Kidney (tissue), 14 donors: Measurements from ENCODE around the gene NDUFS2. TPM values are rescaled to one million over a fixed set of nuclear protein-coding genes. Genes with fewer than 3 reads are reported as not detected.

ENCODE experiments used
- DNase-seq, 5 donors: peaks; one replicate each; pipeline ENCODE4 v3.0.0-alpha.2; 2013 to 2020
- FAIRE-seq: peaks from 2 replicates; lab custom pipeline; 2012; peaks lifted over from hg19 to GRCh38; lab: Jason Lieb, UNC
- H3K27ac ChIP-seq, 2 donors: one replicate each; pipeline ENCODE4 v1.7.0; 2013; ENCODE audit warnings: low read depth in 2 of 2, low read length in 2 of 2, inconsistent platforms in 1 of 2
- H3K27me3 ChIP-seq: one replicate; pipeline ENCODE4 v1.7.1; 2013; ENCODE audit warnings: low read length, inconsistent platforms; ENCODE audit not compliant: control insufficient read depth, insufficient read depth
- H3K36me3 ChIP-seq, 3 donors: one replicate each; pipeline versions ENCODE4 v1.7.0 to v1.7.1; 2013; ENCODE audit warnings: low read length in 3 of 3, control low read depth in 1 of 3, inconsistent platforms in 1 of 3; ENCODE audit not compliant: insufficient read depth in 3 of 3, control insufficient read depth in 2 of 3
- H3K4me1 ChIP-seq, 3 donors: one replicate each; pipeline versions ENCODE4 v1.7.0 to v1.7.1; 2013; ENCODE audit warnings: low read length in 3 of 3, inconsistent platforms in 1 of 3, low read depth in 1 of 3; ENCODE audit not compliant: control insufficient read depth in 2 of 3, insufficient read depth in 2 of 3
- H3K4me3 ChIP-seq, 3 donors: one replicate each; pipeline versions ENCODE4 v1.7.0 to v1.8.1; 2013; ENCODE audit warnings: low read length in 3 of 3, control low read depth in 1 of 3, inconsistent platforms in 1 of 3
- H3K9ac ChIP-seq, 3 donors: one replicate each; pipeline versions ENCODE4 v1.7.0 to v1.7.1; 2013; ENCODE audit warnings: low read length in 3 of 3, control low read depth in 1 of 3, inconsistent platforms in 1 of 3
- H3K9me3 ChIP-seq, 3 donors: one replicate each; pipeline versions ENCODE4 v1.7.0 to v1.7.1; 2013; ENCODE audit warnings: low read length in 3 of 3, control low read depth in 1 of 3, inconsistent platforms in 1 of 3; ENCODE audit not compliant: control insufficient read depth in 2 of 3, insufficient read depth in 1 of 3
- CTCF ChIP-seq: IDR thresholded peaks from 3 replicates; pipeline ENCODE4 v1.5.1; 2012; ENCODE audit warnings: mild to moderate bottlenecking, moderate library complexity, borderline replicate concordance; ENCODE audit not compliant: insufficient read depth; ENCODE audit errors: extremely low read depth
- intact Hi-C: fragments of 100-400 bp; cut with DNase I; formaldehyde crosslinking; loops from one replicate; pipeline ENCODE4 v1.11.1; 2022
- polyA plus RNA-seq: library from polyadenylated mRNA; stranded (reverse); fragments of 350-450 nt; fragmentation: Illumina TruSeq; extraction: RNeasy Lipid Tissue Mini Kit (QIAGEN cat#74804); gene quantifications from one replicate; pipeline ENCODE4 v1.2.3, GENCODE V29; 2014; ENCODE audit warnings: low read depth, low replicate concordance; ENCODE audit not compliant: insufficient read depth
- total RNA-seq: library from RNA; stranded (reverse); fragmentation: NEBNext Ultra II Directional; extraction: Animal tissue kit (Norgen Biotek cat#: 25700); gene quantifications from one replicate; pipeline ENCODE4 v1.2.1, GENCODE V29; 2021
- donor health status: control.
- donor health status: control.
- donor health status: control.
- donor health status: control.
- donor health status: control.
- donor health status: DM: yes; HTN: yes; CAD: no.
- donor health status: Normal renal cell carcinoma (clear cell type).

NDUFS2 gene
- total and polyA plus RNA-seq, 2 donors from 2014 or later = 92.7 to 197 TPM

DNA sequence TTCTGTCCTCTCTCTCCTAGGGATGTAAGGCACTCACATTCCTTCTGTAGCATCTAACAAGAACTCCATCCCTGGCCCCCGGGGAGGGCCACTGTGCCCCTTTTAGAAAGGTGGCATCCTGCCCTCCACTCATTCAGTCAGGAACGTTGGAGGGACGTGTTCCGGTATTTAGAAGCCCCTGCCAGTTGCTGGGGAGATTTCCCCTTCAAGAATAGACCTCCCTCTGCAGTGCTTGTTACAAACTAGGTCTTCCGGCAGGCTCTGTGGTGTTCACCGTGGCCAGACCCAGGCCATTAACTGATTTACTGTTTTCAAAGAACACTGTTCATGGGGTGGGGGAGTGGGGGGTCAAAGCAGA lies 57.2 kb downstream of the NDUFS2 start:
- Histone ChIP-seq H3K27me3 (peaks cover 4% of the 10 kb centered on the region), H3K36me3 (no peaks in the 10 kb centered on the region), H3K9ac (no peak overlapping the region), H3K27ac (no peak overlapping the region), H3K9me3 (peaks cover 0 to 3% (median 0%) of the 10 kb centered on the region in 3 donors), H3K4me1 (peaks cover 0 to 6% (median 0%) of the 10 kb centered on the region in 3 donors), H3K4me3 (peak overlapping the region in 1 of 3 donors; percentile 52)
- FAIRE-seq (no peak), DNase-seq (no peak)
- TF ChIP-seq CTCF = no peak
- intact Hi-C loops = no loop called here

GRCh38 chr1:161259765-161260164 lies 57.6 kb downstream of the NDUFS2 start:
- Histone ChIP-seq H3K4me1 (peaks cover 0 to 6% (median 0%) of the 10 kb centered on the region in 3 donors), H3K27ac (no peak overlapping the region), H3K27me3 (peaks cover 4% of the 10 kb centered on the region), H3K4me3 (no peak overlapping the region), H3K36me3 (no peaks in the 10 kb centered on the region), H3K9ac (no peak overlapping the region), H3K9me3 (peaks cover 0 to 3% (median 0%) of the 10 kb centered on the region in 3 donors)
- FAIRE-seq = no peak
- no peak for DNase-seq
- intact Hi-C loops = no loop called here
- TF ChIP-seq CTCF = no peak

DNA sequence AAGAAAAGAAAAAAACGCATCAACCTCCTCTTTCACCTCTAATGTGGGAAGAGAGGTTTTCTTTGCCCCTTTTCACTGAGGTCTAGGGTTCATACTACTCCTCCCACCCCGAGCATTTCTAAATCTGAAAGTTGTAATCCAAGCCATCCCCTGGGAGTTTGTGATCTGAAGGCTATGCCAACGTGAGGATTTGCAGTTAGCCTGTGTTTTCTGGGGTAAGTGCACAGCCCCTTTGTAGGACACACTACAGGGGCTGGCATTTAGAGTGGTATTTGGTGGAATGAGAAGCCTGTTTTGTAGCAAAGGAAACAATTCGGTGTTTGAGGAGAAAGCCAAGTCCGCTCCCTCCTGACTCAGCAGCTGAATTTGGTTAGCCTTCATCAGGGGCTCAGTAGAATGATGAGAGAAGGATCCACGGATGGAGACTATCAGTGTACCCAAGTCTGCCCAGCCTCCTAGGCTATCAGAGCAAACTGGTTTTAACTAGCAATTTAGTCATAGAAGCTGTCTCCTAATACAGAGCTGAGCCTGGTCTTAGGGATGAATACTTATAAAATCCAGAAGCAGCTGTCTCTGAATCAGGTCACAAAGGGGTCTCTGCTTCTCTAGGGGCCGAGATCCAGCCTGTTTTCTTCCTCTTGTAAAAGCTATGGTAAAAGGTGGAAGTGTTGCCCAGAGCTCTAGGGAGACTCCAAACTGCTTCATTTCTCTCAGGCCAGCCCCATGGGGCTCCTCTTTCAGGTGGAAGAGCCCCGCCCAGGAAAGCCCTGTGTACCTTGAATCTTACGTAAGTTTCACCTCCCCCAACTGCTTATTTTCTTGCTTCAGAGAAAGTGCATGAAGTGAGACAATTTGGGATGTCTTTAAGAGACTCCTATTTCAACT lies 58.5 kb downstream of the NDUFS2 start:
- no peak for TF ChIP-seq CTCF
- no peak overlapping the region for H3K9ac ChIP-seq
- H3K27ac ChIP-seq = no peak overlapping the region
- H3K9me3 ChIP-seq = peaks cover 0 to 3% (median 0%) of the 10 kb centered on the region in 3 donors
- H3K27me3 ChIP-seq = peaks cover 4% of the 10 kb centered on the region
- FAIRE-seq (no peak), DNase-seq (no peak)
- H3K36me3 ChIP-seq = no peaks in the 10 kb centered on the region
- H3K4me3 ChIP-seq = no peak overlapping the region
- intact Hi-C loops = no loop called here
- peaks cover 0 to 6% (median 0%) of the 10 kb centered on the region in 3 donors for H3K4me1 ChIP-seq
